ENCODE measurements around the gene WFDC11. TPM values are rescaled to one million over a fixed set of nuclear protein-coding genes. Genes with fewer than 3 reads are reported as not detected.
"Not testable (repeated sequence)": the region's sequence is repeated elsewhere in the genome, so short reads cannot be mapped to it uniquely, and the experiment has no call there.

Gene WFDC11
- polyA plus RNA-seq, 1 experiment = not detected

DNA sequence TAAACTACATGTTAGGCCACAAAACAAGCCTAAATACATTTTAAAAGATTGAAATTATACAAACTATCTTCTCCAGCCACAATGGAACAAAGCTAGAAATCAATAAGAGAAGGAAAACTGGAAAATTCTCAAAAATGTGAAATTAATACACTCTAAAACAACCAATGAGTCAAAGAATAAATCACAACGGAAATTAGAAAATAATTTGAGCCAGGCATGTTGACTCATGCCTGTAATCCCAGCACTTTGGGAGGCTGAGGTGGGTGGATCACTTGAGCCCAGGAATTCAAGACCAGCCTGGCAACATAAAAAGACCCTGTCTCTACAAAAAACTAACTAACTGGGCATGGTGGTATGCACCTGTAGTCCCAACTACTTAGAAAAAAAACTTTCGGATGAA is 25.5 kb upstream of the WFDC11 start:
- no peak for DNase-seq (ENCODE audit: low read depth, low spot score)
- no peaks in the 10 kb centered on the region for H3K27me3 ChIP-seq (ENCODE audit: control insufficient read depth, insufficient read depth, low read length)
- H3K9me3 ChIP-seq (ENCODE audit: control insufficient read depth, insufficient read depth, low read length) = no peaks in the 10 kb centered on the region; the same call in 1 of the 2 replicates
- ChIA-PET POLR2A (no interaction called here), CTCF (no interaction called here)
- TF ChIP-seq, protein P1, sequence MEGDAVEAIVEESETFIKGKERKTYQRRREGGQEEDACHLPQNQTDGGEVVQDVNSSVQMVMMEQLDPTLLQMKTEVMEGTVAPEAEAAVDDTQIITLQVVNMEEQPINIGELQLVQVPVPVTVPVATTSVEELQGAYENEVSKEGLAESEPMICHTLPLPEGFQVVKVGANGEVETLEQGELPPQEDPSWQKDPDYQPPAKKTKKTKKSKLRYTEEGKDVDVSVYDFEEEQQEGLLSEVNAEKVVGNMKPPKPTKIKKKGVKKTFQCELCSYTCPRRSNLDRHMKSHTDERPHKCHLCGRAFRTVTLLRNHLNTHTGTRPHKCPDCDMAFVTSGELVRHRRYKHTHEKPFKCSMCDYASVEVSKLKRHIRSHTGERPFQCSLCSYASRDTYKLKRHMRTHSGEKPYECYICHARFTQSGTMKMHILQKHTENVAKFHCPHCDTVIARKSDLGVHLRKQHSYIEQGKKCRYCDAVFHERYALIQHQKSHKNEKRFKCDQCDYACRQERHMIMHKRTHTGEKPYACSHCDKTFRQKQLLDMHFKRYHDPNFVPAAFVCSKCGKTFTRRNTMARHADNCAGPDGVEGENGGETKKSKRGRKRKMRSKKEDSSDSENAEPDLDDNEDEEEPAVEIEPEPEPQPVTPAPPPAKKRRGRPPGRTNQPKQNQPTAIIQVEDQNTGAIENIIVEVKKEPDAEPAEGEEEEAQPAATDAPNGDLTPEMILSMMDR (IDR thresholded peaks at IDR 0.05; ENCODE audit: low read depth, low read length) = no peak
- no peak overlapping the region for H3K27ac ChIP-seq (ENCODE audit: low read depth, low read length)
- H3K4me3 ChIP-seq (ENCODE audit: low read depth, low read length) = no peak overlapping the region

DNA sequence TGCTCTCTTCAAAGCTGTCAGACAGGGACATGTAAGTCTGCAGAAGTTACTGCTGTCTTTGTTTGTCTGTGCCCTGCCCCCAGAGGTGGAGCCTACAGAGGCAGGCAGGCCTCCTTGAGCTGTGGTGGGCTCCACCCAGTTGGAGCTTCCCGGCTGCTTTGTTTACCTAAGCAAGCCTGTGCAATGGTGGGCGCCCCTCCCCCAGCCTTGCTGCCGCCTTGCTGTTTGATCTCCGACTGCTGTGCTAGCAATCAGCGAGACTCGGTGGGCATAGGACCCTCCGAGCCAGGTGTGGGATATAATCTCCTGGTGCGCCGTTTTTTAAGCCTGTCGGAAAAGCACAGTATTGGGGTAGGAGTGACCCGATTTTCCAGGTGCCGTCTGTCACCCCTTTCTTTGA is 23.3 kb upstream of the WFDC11 start:
- DNase-seq (ENCODE audit: low read depth, low spot score); POLR2A ChIA-PET; H3K9me3 ChIP-seq (ENCODE audit: control insufficient read depth, insufficient read depth, low read length); H3K27ac ChIP-seq (ENCODE audit: low read depth, low read length); H3K4me3 ChIP-seq (ENCODE audit: low read depth, low read length); H3K27me3 ChIP-seq (ENCODE audit: control insufficient read depth, insufficient read depth, low read length); CTCF ChIA-PET: not testable (repeated sequence)

DNA sequence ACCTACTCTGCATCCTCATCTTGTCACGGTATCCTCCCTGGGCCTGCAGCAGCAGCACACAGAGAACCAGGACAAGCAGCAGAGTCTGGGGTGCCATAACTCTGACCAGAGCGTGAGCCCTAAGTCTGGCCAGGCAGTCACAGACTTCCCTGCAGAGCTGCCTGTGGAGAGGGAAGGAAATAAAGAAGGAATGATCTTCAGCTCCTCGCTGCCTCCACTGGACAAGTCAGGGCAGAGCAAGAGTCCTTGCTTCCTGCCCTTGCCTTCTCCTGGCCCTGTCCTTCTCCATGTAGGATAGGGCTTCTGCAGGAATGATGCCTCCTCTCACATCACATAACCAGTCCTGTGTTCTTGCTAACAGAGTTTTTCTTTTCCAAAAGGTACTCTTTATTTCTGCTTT is 15.9 kb upstream of the WFDC11 start:
- H3K27me3 ChIP-seq (ENCODE audit: control insufficient read depth, insufficient read depth, low read length) = no peaks in the 10 kb centered on the region
- no peak for DNase-seq (ENCODE audit: low read depth, low spot score)
- POLR2A ChIA-PET = no interaction called here
- no peak overlapping the region for H3K27ac ChIP-seq (ENCODE audit: low read depth, low read length)
- no peaks in the 10 kb centered on the region for H3K9me3 ChIP-seq (ENCODE audit: control insufficient read depth, insufficient read depth, low read length)
- CTCF ChIA-PET = no interaction called here
- H3K4me3 ChIP-seq (ENCODE audit: low read depth, low read length) = no peak overlapping the region
- TF ChIP-seq, protein P1 (IDR thresholded peaks at IDR 0.05; ENCODE audit: low read depth, low read length) = 0 out of 2 replicates have a peak, but pooled peaks have one; percentile 4

DNA sequence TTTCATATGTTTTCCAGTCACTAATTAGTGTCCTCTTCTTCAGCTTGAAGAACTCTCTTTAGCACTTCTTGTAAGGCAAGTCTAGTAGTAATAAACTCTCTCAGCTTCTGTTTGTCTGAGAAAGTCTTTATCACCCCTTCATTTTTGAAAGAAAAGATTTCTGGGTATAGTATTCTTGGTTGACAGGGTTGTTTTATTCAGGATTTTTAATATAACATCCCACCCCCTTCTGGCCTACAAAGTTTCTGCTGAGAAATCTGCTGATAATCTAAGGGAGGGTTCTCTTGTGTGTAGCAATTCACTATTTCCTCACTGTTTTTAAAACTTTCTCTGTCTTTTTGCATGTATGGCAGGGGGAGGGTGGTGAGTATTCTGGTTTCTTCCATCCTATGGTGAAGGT is 9.6 kb upstream of the WFDC11 start:
- ChIA-PET POLR2A (no interaction called here), CTCF (no interaction called here)
- H3K4me3 ChIP-seq (ENCODE audit: low read depth, low read length) = no peak overlapping the region
- TF ChIP-seq, protein P1 (IDR thresholded peaks at IDR 0.05; ENCODE audit: low read depth, low read length) = no peak
- no peaks in the 10 kb centered on the region for H3K27me3 ChIP-seq (ENCODE audit: control insufficient read depth, insufficient read depth, low read length)
- H3K27ac ChIP-seq (ENCODE audit: low read depth, low read length) = no peak overlapping the region
- no peak for DNase-seq (ENCODE audit: low read depth, low spot score)
- H3K9me3 ChIP-seq (ENCODE audit: control insufficient read depth, insufficient read depth, low read length) = no peaks in the 10 kb centered on the region

DNA sequence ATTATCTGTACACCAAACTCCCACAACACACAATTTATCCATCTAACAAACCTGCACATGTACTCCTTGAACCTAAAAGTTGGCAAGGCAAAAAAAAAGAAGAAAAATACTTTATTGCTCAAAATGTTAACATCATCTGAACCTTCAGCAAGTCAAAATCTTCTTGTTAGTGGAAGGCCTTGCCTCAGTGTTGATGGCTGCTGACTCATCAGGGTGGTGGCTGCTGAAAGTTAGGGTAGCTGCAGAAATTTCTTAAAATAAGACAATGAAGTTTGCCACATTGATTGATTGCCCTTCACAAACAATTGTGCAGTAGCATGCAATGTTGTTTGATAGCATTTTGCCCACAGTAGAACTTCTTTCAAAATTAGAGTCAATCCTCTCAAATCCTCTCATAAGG is 2.7 kb upstream of the WFDC11 start:
- ChIA-PET POLR2A (no interaction called here), CTCF (no interaction called here)

DNA sequence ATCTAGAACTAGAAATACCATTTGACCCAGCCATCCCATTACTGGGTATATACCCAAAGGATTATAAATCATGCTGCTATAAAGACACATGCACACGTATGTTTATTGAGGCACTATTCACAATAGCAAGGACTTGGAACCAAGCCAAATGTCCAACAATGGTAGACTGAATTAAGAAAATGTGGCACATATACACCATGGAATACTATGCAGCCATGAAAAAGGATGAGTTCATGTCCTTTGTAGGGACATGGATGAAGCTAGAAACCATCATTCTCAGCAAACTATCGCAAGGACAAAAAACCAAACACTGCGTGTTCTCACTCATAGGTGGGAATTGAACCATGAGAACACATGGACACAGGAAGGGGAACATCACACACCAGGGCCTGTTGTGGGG is 13.0 kb downstream of the WFDC11 start:
- POLR2A ChIA-PET; H3K27ac ChIP-seq (ENCODE audit: low read depth, low read length); DNase-seq (ENCODE audit: low read depth, low spot score); H3K4me3 ChIP-seq (ENCODE audit: low read depth, low read length); H3K27me3 ChIP-seq (ENCODE audit: control insufficient read depth, insufficient read depth, low read length); H3K9me3 ChIP-seq (ENCODE audit: control insufficient read depth, insufficient read depth, low read length): not testable (repeated sequence)
- CTCF ChIA-PET = interaction anchor here (0.6 kb wide), 1 partner anchor 50 kb away, joined by 3 read pairs; no protein-coding TSS in a partner anchor

More for the DNA sequence above, 2.7 kb upstream of the WFDC11 start:
- Histone ChIP-seq H3K27ac (ENCODE audit: low read depth, low read length) (no peak overlapping the region), H3K4me3 (ENCODE audit: low read depth, low read length) (no peak overlapping the region), H3K27me3 (ENCODE audit: control insufficient read depth, insufficient read depth, low read length) (no peaks in the 10 kb centered on the region), H3K9me3 (ENCODE audit: control insufficient read depth, insufficient read depth, low read length) (no peaks in the 10 kb centered on the region)
- no peak for DNase-seq (ENCODE audit: low read depth, low spot score)
- TF ChIP-seq, protein P1 (IDR thresholded peaks at IDR 0.05; ENCODE audit: low read depth, low read length) = no peak

DNA sequence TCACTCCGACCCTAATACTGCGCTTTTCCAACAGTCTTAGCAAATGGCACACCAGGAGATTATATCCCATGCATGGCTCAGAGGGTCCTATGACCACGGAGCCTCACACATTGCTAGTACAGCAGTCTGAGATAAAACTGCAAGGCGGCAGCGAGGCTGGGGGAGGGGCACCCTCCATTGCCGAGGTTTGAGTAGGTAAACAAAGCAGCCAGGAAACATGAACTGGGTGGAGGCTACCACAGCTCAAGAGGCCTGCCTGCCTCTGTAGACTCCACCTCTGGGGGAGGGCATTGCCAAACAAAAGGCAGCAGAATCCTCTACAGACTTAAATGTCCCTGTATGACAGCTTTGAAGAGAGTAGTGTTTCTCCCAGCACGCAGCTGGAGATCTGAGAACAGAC is 18.3 kb downstream of the WFDC11 start:
- H3K4me3 ChIP-seq (ENCODE audit: low read depth, low read length); H3K27me3 ChIP-seq (ENCODE audit: control insufficient read depth, insufficient read depth, low read length); CTCF ChIA-PET; POLR2A ChIA-PET; DNase-seq (ENCODE audit: low read depth, low spot score); H3K9me3 ChIP-seq (ENCODE audit: control insufficient read depth, insufficient read depth, low read length); H3K27ac ChIP-seq (ENCODE audit: low read depth, low read length): not testable (repeated sequence)
